ENCODE data around the gene CAMKMT.
"Not testable (repeated sequence)": the region's sequence is repeated elsewhere in the genome, so short reads cannot be mapped to it uniquely, and the experiment has no call there.

Gene CAMKMT

GRCh38 chr2:44360749-44361329, 908 bp upstream of the CAMKMT start:
- no peak for DNase-seq (ENCODE audit: low read depth in 2 of 2)

GRCh38 chr2:44362207-44363015, 664 bp downstream of the CAMKMT start:
- peak in 1 of 2 donors; percentile 1 for DNase-seq (ENCODE audit: low read depth in 2 of 2)

- DNase-seq (ENCODE audit: low read depth in 2 of 2) = no peak
These were observed 2.9 kb downstream of the CAMKMT start for GRCh38 chr2:44364604-44365003.

GRCh38 chr2:44367591-44367990, 5.8 kb downstream of the CAMKMT start:
- no peak for DNase-seq (ENCODE audit: low read depth in 2 of 2)

GRCh38 chr2:44369392-44369791, 7.6 kb downstream of the CAMKMT start:
- DNase-seq (ENCODE audit: low read depth in 2 of 2) = no peak

GRCh38 chr2:44371445-44371844, 9.7 kb downstream of the CAMKMT start:
- DNase-seq (ENCODE audit: low read depth in 2 of 2) = no peak

- DNase-seq (ENCODE audit: low read depth in 2 of 2) = no peak
These were observed 10.5 kb downstream of the CAMKMT start for GRCh38 chr2:44372246-44372645.

GRCh38 chr2:44377486-44377885, 15.7 kb downstream of the CAMKMT start:
- DNase-seq (ENCODE audit: low read depth in 2 of 2) = no peak

- DNase-seq (ENCODE audit: low read depth in 2 of 2) = not testable (repeated sequence)
These were observed 23.5 kb downstream of the CAMKMT start for GRCh38 chr2:44385226-44385625.

- no peak for DNase-seq (ENCODE audit: low read depth in 2 of 2)
These were observed 27.1 kb downstream of the CAMKMT start for GRCh38 chr2:44388877-44389276.

GRCh38 chr2:44389895-44390294, 28.1 kb downstream of the CAMKMT start:
- no peak for DNase-seq (ENCODE audit: low read depth in 2 of 2)

GRCh38 chr2:44392338-44392943, 30.7 kb downstream of the CAMKMT start:
- DNase-seq (ENCODE audit: low read depth in 2 of 2) = peak in 1 of 2 donors; percentile 40

GRCh38 chr2:44397447-44398175, 35.9 kb downstream of the CAMKMT start:
- DNase-seq (ENCODE audit: low read depth in 2 of 2) = no peak

- DNase-seq (ENCODE audit: low read depth in 2 of 2) = no peak
These were observed 36.6 kb downstream of the CAMKMT start for GRCh38 chr2:44398243-44398897.

GRCh38 chr2:44420725-44421124, 59.0 kb downstream of the CAMKMT start:
- no peak for DNase-seq (ENCODE audit: low read depth in 2 of 2)

GRCh38 chr2:44424211-44424610, 62.5 kb downstream of the CAMKMT start:
- no peak for DNase-seq (ENCODE audit: low read depth in 2 of 2)

- no peak for DNase-seq (ENCODE audit: low read depth in 2 of 2)
These were observed 67.3 kb downstream of the CAMKMT start for GRCh38 chr2:44429034-44429433.

GRCh38 chr2:44430342-44430741, 68.6 kb downstream of the CAMKMT start:
- DNase-seq (ENCODE audit: low read depth in 2 of 2) = no peak

GRCh38 chr2:44433895-44434294, 72.1 kb downstream of the CAMKMT start:
- no peak for DNase-seq (ENCODE audit: low read depth in 2 of 2)

GRCh38 chr2:44441200-44441599, 79.5 kb downstream of the CAMKMT start:
- no peak for DNase-seq (ENCODE audit: low read depth in 2 of 2)

GRCh38 chr2:44442019-44442418, 80.3 kb downstream of the CAMKMT start:
- no peak for DNase-seq (ENCODE audit: low read depth in 2 of 2)

- no peak for DNase-seq (ENCODE audit: low read depth in 2 of 2)
These were observed 81.8 kb downstream of the CAMKMT start for GRCh38 chr2:44443517-44443916.

Data from stimulated activated CD4-positive, alpha-beta T cell treated with anti-CD3 and anti-CD28 coated beads, Interleukin-1b, Interleukin-23, amount 100 ng/mL, for 1 hour (primary cell).